Neural progenitor cell (in vitro differentiated cells): ENCODE data around the gene JOSD1. TPM values are rescaled to one million over a fixed set of nuclear protein-coding genes. Genes with fewer than 3 reads are reported as not detected.

Source experiments
- DNase-seq: peaks from one replicate; pipeline ENCODE4 v3.0.0-alpha.2; 2016; ENCODE audit warnings: low spot score
- H2AFZ ChIP-seq: fragments of 200-600 bp; sonication (generic); replicated peaks from 2 replicates; pipeline ENCODE4 v1.6.1; 2016; ENCODE audit warnings: antibody characterized with exemption
- H3F3A ChIP-seq: fragments of 200-600 bp; sonication (generic); 2 replicates; pipeline ENCODE4 v1.6.1; 2016; ENCODE audit warnings: antibody characterized with exemption, low read depth
- H3K27ac ChIP-seq: fragments of 200-600 bp; sonication (generic); 2 replicates; pipeline ENCODE4 v1.5.1; 2016; ENCODE audit warnings: mild to moderate bottlenecking
- H3K27me3 ChIP-seq: fragments of 200-600 bp; sonication (generic); 2 replicates; pipeline ENCODE4 v1.6.1; 2016; ENCODE audit warnings: mild to moderate bottlenecking, moderate library complexity
- H3K36me3 ChIP-seq: fragments of 200-600 bp; sonication (generic); 2 replicates; pipeline ENCODE4 v1.5.1; 2016
- H3K4me1 ChIP-seq: fragments of 200-600 bp; sonication (generic); 2 replicates; pipeline ENCODE4 v1.6.1; 2016; ENCODE audit warnings: mixed run types
- H3K4me2 ChIP-seq: fragments of 200-600 bp; sonication (generic); 2 replicates; pipeline ENCODE4 v1.6.1; 2016
- H3K4me3 ChIP-seq: fragments of 200-600 bp; sonication (generic); 2 replicates; pipeline ENCODE4 v1.5.1; 2016
- H3K79me2 ChIP-seq: fragments of 200-600 bp; sonication (generic); 2 replicates; pipeline ENCODE4 v1.6.1; 2016; ENCODE audit warnings: low read depth
- H3K9ac ChIP-seq: fragments of 200-600 bp; sonication (generic); 2 replicates; pipeline ENCODE4 v1.6.1; 2016
- H3K9me3 ChIP-seq: fragments of 200-600 bp; sonication (generic); 2 replicates; pipeline ENCODE4 v1.5.1; 2016; ENCODE audit warnings: low read depth
- H4K20me1 ChIP-seq: fragments of 200-600 bp; sonication (generic); 2 replicates; pipeline ENCODE4 v1.6.1; 2016; ENCODE audit warnings: low read depth
- H3K27ac Mint-ChIP-seq: 3 replicates; pipeline ENCODE4 v1.8.0; 2021; ENCODE audit warnings: mixed read lengths
- H3K27me3 Mint-ChIP-seq: 2 replicates; pipeline ENCODE4 v1.8.0; 2022; ENCODE audit warnings: low read depth, mild to moderate bottlenecking, inconsistent platforms, moderate library complexity, mixed read lengths; ENCODE audit not compliant: insufficient read depth
- H3K36me3 Mint-ChIP-seq: 3 replicates; pipeline ENCODE4 v1.8.0; 2021; ENCODE audit warnings: mixed read lengths
- H3K4me1 Mint-ChIP-seq: 3 replicates; pipeline ENCODE4 v1.8.0; 2021; ENCODE audit warnings: mixed read lengths
- H3K4me3 Mint-ChIP-seq: 3 replicates; pipeline ENCODE4 v1.8.0; 2021; ENCODE audit warnings: mild to moderate bottlenecking, moderate library complexity, mixed read lengths
- H3K9me3 Mint-ChIP-seq: 3 replicates; pipeline ENCODE4 v1.8.0; 2020; ENCODE audit warnings: mixed read lengths
- CTCF ChIP-seq: fragments of 200-600 bp; sonication (generic); IDR thresholded peaks from 2 replicates; pipeline ENCODE4 v1.5.1; 2017; ENCODE audit warnings: antibody characterized with exemption, mild to moderate bottlenecking
- EZH2 ChIP-seq: fragments of 200-600 bp; sonication (generic); IDR thresholded peaks from 2 replicates; pipeline ENCODE4 v1.6.1; 2017; ENCODE audit warnings: antibody characterized with exemption, mild to moderate bottlenecking, moderate library complexity
- EZH2phosphoT487 ChIP-seq: fragments of 200-600 bp; sonication (generic); IDR thresholded peaks from 2 replicates; pipeline ENCODE4 v1.6.1; 2017; ENCODE audit warnings: antibody characterized with exemption
- small RNA-seq: library from RNA; depleted of rRNA; stranded (forward); fragments of <200 nt; gene quantifications from one replicate; pipeline ENCODE3, GENCODE V24; 2015
- total RNA-seq: library from RNA; depleted of rRNA; stranded (reverse); fragments of >200 nt; gene quantifications from 2 replicates; pipeline ENCODE4 v1.2.3, GENCODE V29; 2015; ENCODE audit warnings: low replicate concordance

JOSD1 gene
- total RNA-seq, 1 donor from 2014 or later, result 32.4 TPM

GRCh38 chr22:38638216-38638615 lies 62.5 kb downstream of the JOSD1 start:
- Mint-ChIP-seq H3K4me3 (no peak overlapping the region), H3K36me3 (peaks cover 28% of the 10 kb centered on the region), H3K27me3 (no peaks in the 10 kb centered on the region), H3K27ac (peak overlapping the region; percentile 13), H3K9me3 (no peaks in the 10 kb centered on the region), H3K4me1 (no peaks in the 10 kb centered on the region)
- Histone ChIP-seq H2AFZ (no peak overlapping the region), H3K36me3 (no peaks in the 10 kb centered on the region), H3F3A (no peaks in the 10 kb centered on the region), H3K27ac (no peak overlapping the region), H3K9ac (no peak overlapping the region), H3K4me3 (no peak overlapping the region), H3K79me2 (no peaks in the 10 kb centered on the region), H3K9me3 (no peaks in the 10 kb centered on the region), H3K4me1 (no peaks in the 10 kb centered on the region), H3K27me3 (no peaks in the 10 kb centered on the region), H4K20me1 (no peaks in the 10 kb centered on the region), H3K4me2 (no peak overlapping the region)
- no peak for DNase-seq
- TF ChIP-seq EZH2 (no peak), EZH2phosphoT487 (no peak), CTCF (no peak)

Small RNA genes lying within 50 kb of the gene (small RNA-seq; reads per million reads assigned to genes)
- not detected for gene AL021707.8

Other genes starting within 250 kb of the JOSD1 start
- gene KCNJ4, start 245.7 kb downstream of the JOSD1 start, total RNA-seq, result 0.82 and 4.6 TPM in 2 replicates
- 3.4 and 4.6 TPM in 2 replicates for gene KDELR3, start 232.8 kb downstream of the JOSD1 start, total RNA-seq
- 621 and 672 TPM in 2 replicates for gene DDX17, start 194.6 kb downstream of the JOSD1 start, total RNA-seq
- 20.0 and 22.8 TPM in 2 replicates for gene DMC1, start 130.8 kb downstream of the JOSD1 start, total RNA-seq
- 17.8 and 32.7 TPM in 2 replicates for gene FAM227A, start 44.6 kb downstream of the JOSD1 start, total RNA-seq
- gene CBY1, start 44.3 kb downstream of the JOSD1 start, total RNA-seq, result 23.1 and 25.8 TPM in 2 replicates
- gene TOMM22, start 19.0 kb downstream of the JOSD1 start, total RNA-seq, result 63.6 and 134 TPM in 2 replicates
- gene GTPBP1, start 5.0 kb upstream of the JOSD1 start, total RNA-seq, result 40.8 and 91.9 TPM in 2 replicates
- gene SUN2, start 55.1 kb upstream of the JOSD1 start, total RNA-seq, result 16.2 and 33.5 TPM in 2 replicates
- 10.7 and 24.3 TPM in 2 replicates for gene DNAL4, start 93.2 kb upstream of the JOSD1 start, total RNA-seq
- 0.99 and 2.5 TPM in 2 replicates for gene NPTXR, start 143.1 kb upstream of the JOSD1 start, total RNA-seq
- 14.0 and 29.7 TPM in 2 replicates for gene CBX6, start 171.3 kb upstream of the JOSD1 start, total RNA-seq